ENCODE results near the gene PPEF2. TPM values are rescaled to one million over a fixed set of nuclear protein-coding genes. Genes with fewer than 3 reads are reported as not detected.

The PPEF2 gene
- total and polyA plus RNA-seq, 2 experiments from 2014 or later, result not detected

DNA sequence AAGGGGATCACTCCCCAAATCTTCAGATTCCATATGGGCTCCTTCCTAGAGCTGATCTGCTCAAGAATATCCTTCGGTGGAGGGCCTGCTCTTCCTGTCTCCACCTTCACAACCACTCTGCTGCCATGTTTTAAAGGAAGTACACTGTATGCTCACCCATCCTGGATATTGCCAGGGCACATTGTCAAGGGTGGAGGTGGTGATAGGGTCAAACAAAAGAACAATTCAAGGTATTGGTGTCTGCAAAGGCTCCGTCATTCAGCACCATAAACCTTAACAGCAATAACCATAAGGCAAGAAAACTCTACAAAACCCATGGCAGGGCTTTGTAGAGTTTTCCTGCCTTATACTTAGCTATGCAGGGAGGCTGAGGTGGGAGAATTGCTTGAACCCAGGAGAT, 19.7 kb upstream of the PPEF2 start:
- no peak for TF ChIP-seq EZH2phosphoT487 (IDR thresholded peaks at IDR 0.05; ENCODE audit: low read depth, severe bottlenecking, unreplicated experiment)
- TF ChIP-seq EZH2 (IDR thresholded peaks at IDR 0.05; ENCODE audit: borderline replicate concordance), result no peak
- TF ChIP-seq, protein P1, sequence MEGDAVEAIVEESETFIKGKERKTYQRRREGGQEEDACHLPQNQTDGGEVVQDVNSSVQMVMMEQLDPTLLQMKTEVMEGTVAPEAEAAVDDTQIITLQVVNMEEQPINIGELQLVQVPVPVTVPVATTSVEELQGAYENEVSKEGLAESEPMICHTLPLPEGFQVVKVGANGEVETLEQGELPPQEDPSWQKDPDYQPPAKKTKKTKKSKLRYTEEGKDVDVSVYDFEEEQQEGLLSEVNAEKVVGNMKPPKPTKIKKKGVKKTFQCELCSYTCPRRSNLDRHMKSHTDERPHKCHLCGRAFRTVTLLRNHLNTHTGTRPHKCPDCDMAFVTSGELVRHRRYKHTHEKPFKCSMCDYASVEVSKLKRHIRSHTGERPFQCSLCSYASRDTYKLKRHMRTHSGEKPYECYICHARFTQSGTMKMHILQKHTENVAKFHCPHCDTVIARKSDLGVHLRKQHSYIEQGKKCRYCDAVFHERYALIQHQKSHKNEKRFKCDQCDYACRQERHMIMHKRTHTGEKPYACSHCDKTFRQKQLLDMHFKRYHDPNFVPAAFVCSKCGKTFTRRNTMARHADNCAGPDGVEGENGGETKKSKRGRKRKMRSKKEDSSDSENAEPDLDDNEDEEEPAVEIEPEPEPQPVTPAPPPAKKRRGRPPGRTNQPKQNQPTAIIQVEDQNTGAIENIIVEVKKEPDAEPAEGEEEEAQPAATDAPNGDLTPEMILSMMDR (IDR thresholded peaks at IDR 0.05; ENCODE audit: poor library complexity), result no peak
- Histone ChIP-seq H3K79me2 (no peaks in the 10 kb centered on the region), H3K36me3 (replicated peaks; ENCODE audit: insufficient read depth, low read depth) (no peaks in the 10 kb centered on the region), H3K27ac (no peak overlapping the region), H3K27me3 (no peaks in the 10 kb centered on the region), H3K4me2 (no peak overlapping the region), H3K4me3 (no peak overlapping the region), H3K4me1 (ENCODE audit: insufficient read depth) (peaks cover 10% of the 10 kb centered on the region), H2AFZ (no peak overlapping the region), H4K20me1 (ENCODE audit: insufficient read depth, poor library complexity, severe bottlenecking) (no peaks in the 10 kb centered on the region), H3K9me3 (ENCODE audit: low read depth) (no peaks in the 10 kb centered on the region), H3K9me2 (replicated peaks; ENCODE audit: insufficient read depth) (no peaks in the 10 kb centered on the region)
- 94% methylated on average over 2 of the region's 2 CpGs for WGBS (ENCODE audit: low lambda C conversion rate, missing lambda C conversion rate)
- DNase-seq (ENCODE audit: low spot score), result no peak

DNA sequence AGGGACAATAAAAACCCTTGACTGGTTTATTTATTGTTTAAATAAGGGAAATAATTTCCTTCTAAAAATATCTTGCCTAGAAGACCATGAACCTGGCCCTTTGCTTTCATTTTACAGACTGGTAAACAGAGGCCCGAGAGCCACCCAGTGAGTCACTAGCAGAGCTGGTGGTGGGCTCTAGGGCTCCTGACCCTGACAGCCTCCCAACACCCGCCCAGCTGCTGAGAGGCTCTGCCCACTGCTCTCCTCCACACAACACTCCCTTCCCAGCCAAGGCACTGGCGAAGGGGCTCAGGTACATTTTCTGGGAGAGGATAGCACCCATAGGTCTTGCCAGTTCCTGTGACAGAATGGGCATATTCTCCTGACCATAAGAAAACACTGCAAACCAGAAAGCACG, 18.1 kb upstream of the PPEF2 start:
- DNase-seq (ENCODE audit: low spot score), result no peak
- no peaks in the 10 kb centered on the region for H3K79me2 ChIP-seq
- H3K9me2 ChIP-seq (replicated peaks; ENCODE audit: insufficient read depth), result no peaks in the 10 kb centered on the region
- no peaks in the 10 kb centered on the region for H3K36me3 ChIP-seq (replicated peaks; ENCODE audit: insufficient read depth, low read depth)
- no peaks in the 10 kb centered on the region for H4K20me1 ChIP-seq (ENCODE audit: insufficient read depth, poor library complexity, severe bottlenecking)
- H3K4me2 ChIP-seq, result peak overlapping the region; percentile 50
- WGBS (ENCODE audit: low lambda C conversion rate, missing lambda C conversion rate), result 82% methylated on average over 4 of the region's 4 CpGs
- H3K27ac ChIP-seq, result peak overlapping the region; percentile 50
- TF ChIP-seq EZH2 (IDR thresholded peaks at IDR 0.05; ENCODE audit: borderline replicate concordance), result no peak
- TF ChIP-seq, protein P1 (IDR thresholded peaks at IDR 0.05; ENCODE audit: poor library complexity), result no peak
- H2AFZ ChIP-seq, result no peak overlapping the region
- no peaks in the 10 kb centered on the region for H3K27me3 ChIP-seq
- H3K4me1 ChIP-seq (ENCODE audit: insufficient read depth), result peaks cover 16% of the 10 kb centered on the region
- H3K4me3 ChIP-seq, result no peak overlapping the region
- no peaks in the 10 kb centered on the region for H3K9me3 ChIP-seq (ENCODE audit: low read depth)

DNA sequence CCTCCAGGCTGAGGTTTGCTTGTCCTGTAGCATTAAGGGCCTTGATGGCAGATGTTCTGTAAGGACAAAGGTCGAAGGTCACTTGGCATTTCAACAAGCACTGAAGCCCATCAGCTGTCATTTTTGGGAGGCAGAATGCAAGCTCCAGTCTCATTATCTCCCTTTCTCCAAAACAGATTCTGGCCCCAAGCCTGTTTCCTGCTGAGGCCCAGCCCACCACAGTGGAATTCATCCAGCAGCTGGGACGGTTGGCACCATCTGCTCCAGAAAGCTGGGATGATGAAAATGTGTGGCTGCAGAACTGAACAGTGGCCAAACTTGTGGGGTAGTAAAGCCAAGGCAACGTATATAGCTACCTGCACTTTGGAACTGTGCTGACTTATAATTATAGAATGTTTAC, 17.7 kb upstream of the PPEF2 start:
- Histone ChIP-seq H3K4me3 (no peak overlapping the region), H2AFZ (no peak overlapping the region), H3K9me2 (replicated peaks; ENCODE audit: insufficient read depth) (no peaks in the 10 kb centered on the region), H3K36me3 (replicated peaks; ENCODE audit: insufficient read depth, low read depth) (no peaks in the 10 kb centered on the region), H3K79me2 (no peaks in the 10 kb centered on the region), H3K27ac (peak overlapping the region; percentile 20), H3K4me2 (peak overlapping the region; percentile 50), H4K20me1 (ENCODE audit: insufficient read depth, poor library complexity, severe bottlenecking) (no peaks in the 10 kb centered on the region), H3K9me3 (ENCODE audit: low read depth) (no peaks in the 10 kb centered on the region), H3K27me3 (no peaks in the 10 kb centered on the region), H3K4me1 (ENCODE audit: insufficient read depth) (peaks cover 17% of the 10 kb centered on the region)
- WGBS (ENCODE audit: low lambda C conversion rate, missing lambda C conversion rate), result 47% methylated on average over 3 of the region's 3 CpGs
- peak; percentile 49 for DNase-seq (ENCODE audit: low spot score)
- TF ChIP-seq, protein P1 (IDR thresholded peaks at IDR 0.05; ENCODE audit: poor library complexity), result no peak
- TF ChIP-seq EZH2phosphoT487 (IDR thresholded peaks at IDR 0.05; ENCODE audit: low read depth, severe bottlenecking, unreplicated experiment), result no peak
- no peak for TF ChIP-seq EZH2 (IDR thresholded peaks at IDR 0.05; ENCODE audit: borderline replicate concordance)

Data from hepatocyte (in vitro differentiated cells).